GM12878 (cell line): ENCODE measurements around the gene PDE7B. TPM values are rescaled to one million over a fixed set of nuclear protein-coding genes. Genes with fewer than 3 reads are reported as not detected.

Source experiments
- ATAC-seq: fragments of 200-7000 bp; cut with Tn5 transposase; 3 replicates; pipeline ENCODE4 v1.9.1; 2020; ENCODE audit warnings: mild to moderate bottlenecking, moderate library complexity
- BruUV-seq: library from RNA; stranded (reverse); fragments of 400-500 nt; replicated peaks from 2 replicates; lab custom pipeline; 2021; lab: Mats Ljungman, UMichigan
- CTCF ChIA-PET: fragments of 300-600 bp; sonication (Branson Sonifier 250); formaldehyde crosslinking; extraction: SDS; loops from one replicate; lab custom pipeline; 2021; ENCODE audit warnings: inconsistent platforms; lab: Yijun Ruan, JAX
- POLR2A ChIA-PET: fragments of 350-600 bp; formaldehyde crosslinking; extraction: SDS; loops from one replicate; lab custom pipeline; 2021; ENCODE audit warnings: inconsistent platforms; lab: Charles Lee
- RAD21 ChIA-PET: fragments of 300-600 bp; sonication (Branson Sonifier 250); formaldehyde crosslinking; loops from one replicate; lab custom pipeline; 2023; ENCODE audit warnings: antibody characterized with exemption; ENCODE audit not compliant: unreplicated experiment; lab: Charles Lee
- SMC1A ChIA-PET: fragments of 300-600 bp; sonication (Branson Sonifier 250); formaldehyde crosslinking; loops from one replicate; lab custom pipeline; 2023; ENCODE audit not compliant: unreplicated experiment, uncharacterized antibody; lab: Charles Lee
- DNase-seq: peaks from one replicate; pipeline ENCODE4 v3.0.0-alpha.2; 2011; ENCODE audit warnings: low read depth, low spot score
- FAIRE-seq: peaks from 3 replicates; lab custom pipeline; 2011; peaks lifted over from hg19 to GRCh38; lab: Jason Lieb, UNC
- H2AFZ ChIP-seq: 2 replicates; pipeline ENCODE4 v1.6.0; 2011; ENCODE audit warnings: low read depth, low read length, control low read depth; ENCODE audit not compliant: control insufficient read depth
- H3K27ac ChIP-seq: 2 replicates; pipeline ENCODE4 v1.5.1; 2011; ENCODE audit warnings: control low read depth; ENCODE audit not compliant: control insufficient read depth, insufficient read depth
- H3K27me3 ChIP-seq, 2 experiments: replicated peaks in 1 of 2; 2 replicates each; pipeline versions ENCODE4 v1.6.0 to v1.6.1; 2011; ENCODE audit warnings: low read length in 1 of 2; ENCODE audit not compliant: control insufficient read depth in 2 of 2, insufficient read depth in 2 of 2
- H3K36me3 ChIP-seq, 2 experiments: 2 replicates each; pipeline ENCODE4 v1.5.1; 2011; ENCODE audit warnings: low read length in 1 of 2; ENCODE audit not compliant: control insufficient read depth in 2 of 2, insufficient read depth in 2 of 2
- H3K4me1 ChIP-seq: 2 replicates; pipeline ENCODE4 v1.6.1; 2011; ENCODE audit warnings: mild to moderate bottlenecking, low read length, moderate library complexity, mixed read lengths; ENCODE audit not compliant: control insufficient read depth, insufficient read depth
- H3K4me2 ChIP-seq: 2 replicates; pipeline ENCODE4 v1.6.0; 2011; ENCODE audit warnings: control low read depth; ENCODE audit not compliant: control insufficient read depth, insufficient read depth
- H3K4me3 ChIP-seq: fragments of 200-600 bp; sonication (generic); 2 replicates; pipeline ENCODE4 v1.5.1; 2016
- H3K79me2 ChIP-seq: 2 replicates; pipeline ENCODE4 v1.6.0; 2011; ENCODE audit warnings: low read length; ENCODE audit not compliant: control insufficient read depth, insufficient read depth
- H3K9ac ChIP-seq: 2 replicates; pipeline ENCODE4 v1.8.0; 2011; ENCODE audit warnings: low read length, control low read depth, mixed read lengths; ENCODE audit not compliant: control insufficient read depth, insufficient read depth
- H3K9me3 ChIP-seq: replicated peaks from 3 replicates; pipeline ENCODE4 v1.5.1; 2011; ENCODE audit warnings: mild to moderate bottlenecking, low read length; ENCODE audit not compliant: control insufficient read depth, insufficient read depth
- H4K20me1 ChIP-seq: 2 replicates; pipeline ENCODE4 v1.6.0; 2011; ENCODE audit not compliant: control insufficient read depth, insufficient read depth
- BHLHE40 ChIP-seq, 2 experiments: fragments of 450-650 bp in 1 of 2; IDR thresholded peaks; 2 replicates each; pipeline ENCODE4 v1.6.1; 2011 to 2017; ENCODE audit warnings: low read depth in 2 of 2, borderline replicate concordance in 1 of 2, improper control_type of control experiment in 1 of 2, low read length in 1 of 2, mild to moderate bottlenecking in 1 of 2
- BMI1 ChIP-seq: fragments of 450-650 bp; IDR thresholded peaks from 2 replicates; pipeline ENCODE4 v1.6.1; 2016; ENCODE audit warnings: mild to moderate bottlenecking, moderate library complexity, borderline replicate concordance
- CEBPZ ChIP-seq: fragments of 150-350 bp; IDR thresholded peaks from 2 replicates; pipeline ENCODE4 v1.6.1; 2016; ENCODE audit warnings: low read depth, low read length
- GATAD2B ChIP-seq: fragments of 450-650 bp; conservative IDR thresholded peaks from 2 replicates; pipeline ENCODE4 v1.6.1; 2017; ENCODE audit warnings: low read depth, mild to moderate bottlenecking, moderate library complexity
- HCFC1 ChIP-seq: fragments of 150-350 bp; IDR thresholded peaks from 2 replicates; pipeline ENCODE4 v1.6.1; 2014; ENCODE audit warnings: low read length
- HDGF ChIP-seq: fragments of 450-650 bp; IDR thresholded peaks from 2 replicates; pipeline ENCODE4 v1.6.1; 2016; ENCODE audit warnings: antibody characterized with exemption
- JUNB ChIP-seq: IDR thresholded peaks from 2 replicates; pipeline ENCODE4 v1.6.1; 2016; ENCODE audit warnings: antibody characterized with exemption, mild to moderate bottlenecking
- MYC ChIP-seq: IDR thresholded peaks from 2 replicates; pipeline ENCODE4 v1.6.1; 2011; ENCODE audit warnings: mild to moderate bottlenecking, low read length, moderate library complexity, inconsistent platforms; ENCODE audit not compliant: insufficient read depth, insufficient replicate concordance, insufficient read length, severe bottlenecking
- NBN ChIP-seq: fragments of 450-650 bp; IDR thresholded peaks from 2 replicates; pipeline ENCODE4 v1.6.1; 2016
- RCOR1 ChIP-seq: conservative IDR thresholded peaks from 2 replicates; pipeline ENCODE4 v1.6.1; 2012; ENCODE audit warnings: low read depth, low read length, improper control_type of control experiment
- RELA ChIP-seq: fragments of 450-650 bp; IDR thresholded peaks from 2 replicates; pipeline ENCODE4 v1.8.0; 2014; ENCODE audit warnings: borderline replicate concordance; ENCODE audit not compliant: partially characterized antibody
- ZNF274 ChIP-seq: IDR thresholded peaks from one replicate; pipeline ENCODE4 v1.8.0; 2011; ENCODE audit not compliant: insufficient read length, insufficient read depth
- ZNF622 ChIP-seq: fragments of 450-650 bp; IDR thresholded peaks from 2 replicates; pipeline ENCODE4 v1.6.1; 2017; ENCODE audit warnings: mild to moderate bottlenecking, inconsistent platforms
- WGBS: methylation state at CpG from one replicate; pipeline ENCODE4 v1.1.6; 2016; ENCODE audit warnings: low lambda C conversion rate; ENCODE audit not compliant: insufficient replicate concordance, insufficient coverage; ENCODE audit errors: missing lambda C conversion rate; 5-methylcytosine and 5-hydroxymethylcytosine counted together
- in situ Hi-C: fragments of 300-500 bp; cut with MboI; formaldehyde crosslinking; loops from 9 replicates; pipeline ENCODE4 v1.14.3; 2018; ENCODE audit warnings: mixed read lengths
- intact Hi-C: fragments of 100-400 bp; cut with micrococcal nuclease; formaldehyde crosslinking; loops from one replicate; pipeline ENCODE4 v1.14.2; 2022; ENCODE audit not compliant: unreplicated experiment
- polyA plus RNA-seq, 11 experiments: library from polyadenylated mRNA; depleted of rRNA in 4 of 11; unstranded in 6 of 11; stranded (reverse) in 5 of 11; fragments of >200 nt; fragmentation: Nextera tagmentation in 4 of 11; fragmentation: Illumina TruSeq in 1 of 11; extraction: Ambion mirVana in 4 of 11; extraction: Trizol in 1 of 11; gene quantifications; 1 replicate in 1 of 11; 2 replicates in 10 of 11; pipeline versions ENCODE4 v1.2.1 to v1.2.3, GENCODE V29; 2011 to 2016; ENCODE audit warnings: inconsistent platforms in 2 of 11, missing spikeins in 2 of 11, low read depth in 1 of 11
- total RNA-seq, 4 experiments: library from RNA; depleted of rRNA in 3 of 4; stranded (reverse); fragments of >200 nt in 3 of 4; fragmentation: Illumina TruSeq in 1 of 4; extraction: Trizol in 1 of 4; gene quantifications; 2 replicates each; pipeline versions ENCODE4 v1.2.1 to v1.2.3, GENCODE V29; 2013 to 2021
- TF ChIP-seq, protein P1 (sequence below): fragments of 450-650 bp; IDR thresholded peaks from 2 replicates; pipeline ENCODE4 v1.6.1; 2017; ENCODE audit warnings: mild to moderate bottlenecking, moderate library complexity

Gene PDE7B
- total and polyA plus RNA-seq, 10 of the 15 experiments (the other 5 are each of a cell fraction or from before 2014, with no cell fraction given), result not detected

DNA sequence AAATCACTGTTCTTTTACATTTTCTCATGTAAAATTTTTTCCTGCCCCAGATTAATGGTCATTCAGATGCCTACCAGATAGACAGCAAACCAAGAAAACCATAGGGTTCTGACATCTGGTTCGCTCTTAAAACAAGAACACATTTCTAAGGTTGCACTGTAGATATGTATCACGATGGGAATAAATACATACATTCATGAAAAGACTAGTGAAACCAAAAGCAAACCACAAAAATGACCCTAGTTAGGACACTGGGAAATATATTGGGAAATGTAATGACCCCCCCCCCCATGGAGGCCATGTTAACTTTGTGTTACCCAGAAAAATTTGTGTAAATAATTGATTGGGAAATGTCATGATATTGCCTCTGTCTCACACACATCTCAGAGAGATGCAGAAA, 361.1 kb downstream of the PDE7B start:
- Histone ChIP-seq H3K27ac (no peak overlapping the region), H3K79me2 (no peaks in the 10 kb centered on the region), H3K36me3 (no peaks in the 10 kb centered on the region), H4K20me1 (no peaks in the 10 kb centered on the region), H3K4me2 (no peak overlapping the region), H3K4me3 (no peak overlapping the region)
- ATAC-seq, result no peak
- RAD21 ChIA-PET, result no interaction called here
- in situ Hi-C loops, result no loop called here
- SMC1A ChIA-PET, result no interaction called here
- POLR2A ChIA-PET, result no interaction called here
- FAIRE-seq, result no peak
- TF ChIP-seq, protein P1, sequence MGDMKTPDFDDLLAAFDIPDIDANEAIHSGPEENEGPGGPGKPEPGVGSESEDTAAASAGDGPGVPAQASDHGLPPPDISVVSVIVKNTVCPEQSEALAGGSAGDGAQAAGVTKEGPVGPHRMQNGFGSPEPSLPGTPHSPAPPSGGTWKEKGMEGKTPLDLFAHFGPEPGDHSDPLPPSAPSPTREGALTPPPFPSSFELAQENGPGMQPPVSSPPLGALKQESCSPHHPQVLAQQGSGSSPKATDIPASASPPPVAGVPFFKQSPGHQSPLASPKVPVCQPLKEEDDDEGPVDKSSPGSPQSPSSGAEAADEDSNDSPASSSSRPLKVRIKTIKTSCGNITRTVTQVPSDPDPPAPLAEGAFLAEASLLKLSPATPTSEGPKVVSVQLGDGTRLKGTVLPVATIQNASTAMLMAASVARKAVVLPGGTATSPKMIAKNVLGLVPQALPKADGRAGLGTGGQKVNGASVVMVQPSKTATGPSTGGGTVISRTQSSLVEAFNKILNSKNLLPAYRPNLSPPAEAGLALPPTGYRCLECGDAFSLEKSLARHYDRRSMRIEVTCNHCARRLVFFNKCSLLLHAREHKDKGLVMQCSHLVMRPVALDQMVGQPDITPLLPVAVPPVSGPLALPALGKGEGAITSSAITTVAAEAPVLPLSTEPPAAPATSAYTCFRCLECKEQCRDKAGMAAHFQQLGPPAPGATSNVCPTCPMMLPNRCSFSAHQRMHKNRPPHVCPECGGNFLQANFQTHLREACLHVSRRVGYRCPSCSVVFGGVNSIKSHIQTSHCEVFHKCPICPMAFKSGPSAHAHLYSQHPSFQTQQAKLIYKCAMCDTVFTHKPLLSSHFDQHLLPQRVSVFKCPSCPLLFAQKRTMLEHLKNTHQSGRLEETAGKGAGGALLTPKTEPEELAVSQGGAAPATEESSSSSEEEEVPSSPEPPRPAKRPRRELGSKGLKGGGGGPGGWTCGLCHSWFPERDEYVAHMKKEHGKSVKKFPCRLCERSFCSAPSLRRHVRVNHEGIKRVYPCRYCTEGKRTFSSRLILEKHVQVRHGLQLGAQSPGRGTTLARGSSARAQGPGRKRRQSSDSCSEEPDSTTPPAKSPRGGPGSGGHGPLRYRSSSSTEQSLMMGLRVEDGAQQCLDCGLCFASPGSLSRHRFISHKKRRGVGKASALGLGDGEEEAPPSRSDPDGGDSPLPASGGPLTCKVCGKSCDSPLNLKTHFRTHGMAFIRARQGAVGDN, result no peak
- TF ChIP-seq RELA (no peak), MYC (no peak), RCOR1 (no peak), ZNF274 (no peak), HCFC1 (no peak), HDGF (no peak), NBN (no peak), CEBPZ (no peak), ZNF622 (no peak), JUNB (no peak), BMI1 (no peak), GATAD2B (no peak), BHLHE40 (IDR thresholded peaks at IDR 0.05; ENCODE audit: borderline replicate concordance in 1 of 2, low read depth in 2 of 2, low read length in 1 of 2) (no peak)
- TF ChIP-seq, all 136 proteins: peak for 0
- H3K9ac ChIP-seq, result no peak overlapping the region
- H2AFZ ChIP-seq, result no peak overlapping the region
- DNase-seq, result no peak
- no peaks in the 10 kb centered on the region for H3K4me1 ChIP-seq
- CTCF ChIA-PET, result interaction anchor here (0.7 to 3.1 kb wide), 2 partner anchors 14 to 676 kb away, joined by 3 to 17 read pairs; no protein-coding TSS in a partner anchor
- intact Hi-C loops, result no loop called here
- no peaks in the 10 kb centered on the region; a peak in 1 of 4 replicates for H3K27me3 ChIP-seq
- WGBS, result 48% methylated on average over 2 of the region's 2 CpGs
- no peaks in the 10 kb centered on the region for H3K9me3 ChIP-seq
- BruUV-seq, result no TSS peak
